ENCODE measurements around the gene DLG5.

Gene DLG5

GRCh38 chr10:77911535-77912123 is 14.9 kb downstream of the DLG5 start:
- no peak for DNase-seq

GRCh38 chr10:77910524-77911145 is 15.9 kb downstream of the DLG5 start:
- no peak for DNase-seq

GRCh38 chr10:77909749-77910375 is 16.7 kb downstream of the DLG5 start:
- DNase-seq, result no peak

- DNase-seq, result no peak
These were observed 17.4 kb downstream of the DLG5 start for GRCh38 chr10:77909021-77909748.

- DNase-seq, result no peak
These were observed 18.4 kb downstream of the DLG5 start for GRCh38 chr10:77907900-77908717.

GRCh38 chr10:77907462-77907861 is 19.1 kb downstream of the DLG5 start:
- DNase-seq, result no peak

GRCh38 chr10:77906951-77907421 is 19.6 kb downstream of the DLG5 start:
- DNase-seq, result no peak

- DNase-seq, result no peak
These were observed 20.8 kb downstream of the DLG5 start for GRCh38 chr10:77905781-77906180.

- peak; percentile 66 for DNase-seq
These were observed 21.3 kb downstream of the DLG5 start for GRCh38 chr10:77905086-77905748.

- DNase-seq, result no peak
These were observed 22.3 kb downstream of the DLG5 start for GRCh38 chr10:77904100-77904840.

- DNase-seq, result no peak
These were observed 24.4 kb downstream of the DLG5 start for GRCh38 chr10:77902159-77902558.

- DNase-seq, result no peak
These were observed 24.8 kb downstream of the DLG5 start for GRCh38 chr10:77901743-77902142.

- DNase-seq, result no peak
These were observed 26.9 kb downstream of the DLG5 start for GRCh38 chr10:77899690-77900089.

GRCh38 chr10:77899080-77899477 is 27.5 kb downstream of the DLG5 start:
- DNase-seq, result no peak

GRCh38 chr10:77898323-77899079 is 28.1 kb downstream of the DLG5 start:
- DNase-seq, result peak; percentile 77

- no peak for DNase-seq
These were observed 30.5 kb downstream of the DLG5 start for GRCh38 chr10:77896058-77896457.

- DNase-seq, result no peak
These were observed 32.5 kb downstream of the DLG5 start for GRCh38 chr10:77894058-77894457.

- DNase-seq, result no peak
These were observed 33.2 kb downstream of the DLG5 start for GRCh38 chr10:77893386-77893785.

GRCh38 chr10:77892761-77893160 is 33.8 kb downstream of the DLG5 start:
- no peak for DNase-seq

GRCh38 chr10:77892021-77892739 is 34.4 kb downstream of the DLG5 start:
- no peak for DNase-seq
